ENCODE data around the gene UGDH.
"Not testable (repeated sequence)": the region's sequence is repeated elsewhere in the genome, so short reads cannot be mapped to it uniquely, and the experiment has no call there.

UGDH gene

DNA sequence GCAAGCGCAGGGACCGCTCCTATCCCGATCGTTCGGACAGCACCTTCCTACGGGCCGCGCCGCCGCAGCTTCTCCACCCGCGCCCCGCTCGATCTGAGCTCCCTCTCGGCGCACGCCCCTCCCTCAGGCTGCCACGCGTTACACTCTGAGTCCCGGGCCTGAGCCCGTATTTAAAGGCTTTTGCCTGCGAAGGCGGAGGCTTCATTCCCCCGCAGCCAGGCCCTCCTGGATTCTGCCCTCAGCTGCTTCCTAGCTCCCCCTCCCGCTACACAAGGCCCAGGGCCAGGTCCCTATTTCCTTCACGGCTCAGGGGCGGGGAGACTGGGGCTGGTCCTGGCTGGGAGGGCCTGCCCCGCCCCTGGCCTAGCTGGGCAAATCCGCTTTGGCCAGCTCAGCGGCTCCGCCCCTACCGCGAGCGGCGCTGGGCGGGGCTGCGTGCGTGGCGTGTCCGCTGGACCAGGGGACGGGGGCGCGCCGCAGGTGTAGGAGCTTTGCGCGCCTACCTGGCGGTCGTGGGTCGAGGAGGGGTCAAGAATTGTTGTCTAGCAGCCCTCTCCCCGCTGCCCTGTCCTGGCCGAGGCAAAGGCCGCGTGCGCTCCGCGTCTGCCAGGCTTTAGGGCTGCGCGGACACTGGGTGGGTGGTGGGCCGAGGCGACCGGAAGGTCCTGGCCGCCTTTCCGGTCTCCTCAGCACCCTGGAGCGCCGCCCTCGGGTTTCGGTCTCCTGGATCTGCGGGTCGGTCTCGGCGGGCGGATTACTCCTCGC is at the start of gene UGDH:
TSS of gene UGDH (minus strand) at position 144 of the 765 bp plus-strand sequence. CDS start 5,927 bp downstream, outside the sequence.
- peak; percentile 96 for DNase-seq

- no peak for DNase-seq
Measured at GRCh38 chr4:39574946-39575345, 47.7 kb upstream of the UGDH start.

GRCh38 chr4:39571504-39571903 is 44.3 kb upstream of the UGDH start:
- DNase-seq, result no peak

DNA sequence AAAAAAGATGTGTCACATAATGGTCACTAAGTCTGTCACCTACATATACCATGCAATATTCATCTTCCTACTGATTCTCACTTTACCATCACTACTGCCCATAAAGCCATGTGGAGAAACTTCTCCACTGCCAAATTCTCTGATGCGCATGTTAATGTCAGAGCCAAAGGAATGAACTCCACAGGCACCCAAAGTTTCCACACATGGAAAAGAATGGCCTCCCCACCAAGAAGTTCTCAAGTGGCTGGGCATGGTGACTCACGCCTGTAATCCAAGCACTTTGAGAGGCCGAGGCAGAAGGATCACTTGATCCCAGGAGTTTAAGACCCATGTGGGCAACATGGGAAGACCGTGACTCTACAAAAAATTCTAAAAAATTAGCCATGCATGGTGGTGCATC is 43.8 kb upstream of the UGDH start:
- DNase-seq, result no peak

DNA sequence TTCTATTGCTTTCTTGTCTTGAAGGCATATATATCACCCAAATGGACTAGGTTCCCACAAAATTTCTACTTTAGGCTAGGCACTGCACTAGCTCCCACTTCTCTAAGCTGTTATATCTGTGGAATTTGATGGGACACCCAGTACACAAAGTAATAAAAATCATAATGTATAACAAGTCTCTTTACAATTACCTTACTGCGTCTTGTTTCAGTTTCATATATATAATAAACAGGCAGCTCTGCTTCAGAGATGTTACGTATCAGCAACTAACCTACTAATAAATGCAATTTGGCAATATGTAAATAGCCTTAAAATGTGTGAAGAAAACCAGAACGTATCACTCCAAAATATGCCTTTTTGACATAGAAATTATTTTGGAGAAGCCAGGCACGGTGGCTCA is 42.0 kb upstream of the UGDH start:
- DNase-seq, result no peak

DNA sequence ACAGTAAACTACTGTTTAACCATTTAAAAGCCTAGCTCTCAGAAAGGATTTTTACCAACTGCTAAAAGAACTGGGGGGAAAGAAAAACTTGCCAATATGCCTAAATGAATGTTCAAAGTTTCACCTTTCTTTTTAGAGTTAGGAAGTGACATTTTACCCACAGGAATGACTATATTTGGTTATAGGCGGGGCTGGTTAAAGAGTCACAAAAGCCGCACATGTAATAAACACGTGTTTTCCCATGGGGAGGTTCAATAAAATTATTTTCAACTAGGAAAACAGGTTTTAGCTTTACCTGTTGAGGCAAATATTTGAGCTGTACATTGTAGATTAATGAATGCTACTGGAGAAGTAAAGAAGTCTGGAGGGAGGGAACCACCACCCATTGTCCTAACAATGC is 41.6 kb upstream of the UGDH start:
- no peak for DNase-seq

DNA sequence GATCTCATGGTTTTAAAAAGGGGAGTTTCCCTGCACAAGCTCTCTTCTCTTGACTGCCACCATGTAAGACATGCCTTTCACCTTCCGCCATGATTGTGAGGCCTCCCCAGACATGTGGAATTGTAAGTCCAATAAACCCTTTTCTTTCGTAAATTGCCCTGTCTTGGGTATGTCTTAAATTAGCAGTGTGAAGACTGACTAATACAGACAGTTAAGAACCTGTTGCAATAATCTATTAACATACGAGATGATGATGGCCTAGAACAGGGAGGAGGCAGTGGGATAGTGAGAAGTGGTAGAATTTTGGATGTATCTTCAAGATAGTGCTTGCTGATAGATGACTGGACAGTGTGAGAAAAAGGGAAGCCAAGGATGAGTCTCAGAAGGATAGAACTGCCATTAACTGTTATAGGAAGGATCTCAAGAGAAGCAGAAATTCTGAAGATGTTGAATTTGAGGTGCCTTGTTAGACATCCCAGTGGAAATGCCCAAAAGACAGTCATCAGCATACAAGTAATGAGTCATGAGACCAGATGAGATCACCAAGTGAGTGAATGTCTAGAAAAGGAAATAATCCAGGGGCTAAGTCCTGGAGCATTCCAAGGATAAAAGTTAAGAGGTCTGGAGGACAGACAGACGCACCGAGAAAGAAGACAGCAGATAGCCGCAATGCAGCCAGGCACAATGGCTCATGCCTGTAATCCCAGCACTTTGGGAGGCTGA is 38.8 kb upstream of the UGDH start:
- DNase-seq, result no peak

DNA sequence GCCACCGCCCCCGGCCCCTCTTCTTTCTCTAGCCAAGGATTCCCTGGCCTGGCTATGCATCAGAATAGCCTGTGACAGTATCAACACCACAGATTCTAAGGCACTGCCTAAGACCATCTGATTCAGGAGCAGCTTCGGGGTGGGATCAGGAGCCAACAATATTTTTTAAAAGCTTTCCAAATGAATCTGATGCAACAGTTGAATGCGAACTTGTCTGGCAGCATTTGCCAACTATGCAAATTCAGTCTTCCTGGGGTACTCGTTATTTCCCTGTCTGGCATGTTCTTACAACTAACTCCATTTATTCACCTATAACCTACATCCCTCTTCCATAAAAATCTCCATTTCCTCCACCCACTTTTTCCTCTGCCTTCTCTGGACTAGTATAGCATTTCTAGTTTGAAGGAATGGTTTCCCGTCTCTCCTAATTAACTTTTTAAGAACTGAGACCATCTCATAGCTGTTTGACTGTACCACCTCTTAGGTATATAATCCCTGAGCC is 36.2 kb upstream of the UGDH start:
- DNase-seq, result no peak

DNA sequence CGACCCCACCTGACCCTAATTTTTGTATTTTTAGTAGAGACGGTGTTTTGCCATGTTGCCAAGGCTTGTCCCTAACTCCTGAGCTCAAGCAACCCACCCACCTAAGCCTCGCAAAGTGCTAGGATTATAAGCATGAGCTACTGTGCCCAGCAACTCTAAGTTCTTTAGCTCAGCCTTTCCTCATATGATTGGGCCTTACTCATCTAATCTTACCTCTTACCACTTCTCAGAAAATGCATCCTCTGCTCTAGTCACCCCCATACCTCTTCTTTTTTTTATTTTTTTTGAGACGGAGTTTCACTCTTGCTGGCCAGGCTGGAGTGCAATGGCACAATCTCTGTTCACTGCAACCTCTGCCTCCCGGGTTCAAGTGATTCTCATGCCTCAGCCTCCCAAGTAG is 35.6 kb upstream of the UGDH start:
- no peak for DNase-seq

DNA sequence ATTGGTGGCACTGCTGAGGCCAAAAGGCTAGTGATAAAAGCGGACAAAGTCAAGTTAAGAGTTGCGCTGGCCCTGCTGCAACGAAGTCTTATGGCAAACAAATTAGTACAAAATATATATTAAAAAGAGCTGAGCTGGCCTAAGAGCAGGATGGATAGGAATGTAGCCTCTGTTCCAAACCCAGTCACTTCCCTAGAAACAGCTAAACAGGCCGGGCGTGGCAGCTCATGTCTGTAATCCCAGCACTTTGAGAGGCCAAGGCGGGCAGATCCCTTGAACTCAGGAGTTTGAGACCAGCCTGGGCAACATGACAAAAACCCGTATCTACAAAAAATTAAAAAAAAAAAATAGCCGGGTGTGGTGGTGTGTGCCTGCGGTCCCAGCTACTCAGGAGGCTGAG is 32.4 kb upstream of the UGDH start:
- DNase-seq, result no peak

GRCh38 chr4:39555472-39555871 is 28.2 kb upstream of the UGDH start:
- no peak for DNase-seq

DNA sequence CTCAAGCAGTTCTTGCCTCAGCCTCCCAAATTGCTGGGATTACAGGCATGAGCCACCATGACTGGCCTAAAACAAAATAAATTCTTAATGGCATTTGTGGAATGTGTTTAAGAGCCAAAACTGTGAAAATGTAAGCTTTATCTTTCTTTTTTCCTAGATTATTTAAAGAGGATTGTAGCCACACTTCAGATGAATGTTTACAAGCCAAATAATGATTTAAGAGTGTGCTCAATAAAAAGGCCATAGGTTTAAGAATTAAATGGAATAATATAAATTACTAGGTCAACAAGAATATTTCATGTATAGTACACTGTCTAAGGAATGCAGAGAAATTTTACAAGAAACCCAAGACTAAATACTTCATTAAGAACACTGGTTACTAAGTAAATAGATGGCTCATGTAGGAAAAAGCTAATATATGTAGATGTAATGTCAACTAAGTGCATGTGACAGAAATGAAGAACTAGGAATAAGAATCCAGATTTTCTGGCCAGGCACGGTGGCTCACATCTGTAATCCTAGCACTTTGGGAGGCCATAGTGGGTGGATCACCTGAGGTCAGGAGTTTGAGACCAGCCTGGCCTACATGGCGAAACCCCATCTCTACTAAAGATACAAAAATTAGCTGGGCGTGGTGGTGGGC is 21.3 kb upstream of the UGDH start:
- no peak for DNase-seq

DNA sequence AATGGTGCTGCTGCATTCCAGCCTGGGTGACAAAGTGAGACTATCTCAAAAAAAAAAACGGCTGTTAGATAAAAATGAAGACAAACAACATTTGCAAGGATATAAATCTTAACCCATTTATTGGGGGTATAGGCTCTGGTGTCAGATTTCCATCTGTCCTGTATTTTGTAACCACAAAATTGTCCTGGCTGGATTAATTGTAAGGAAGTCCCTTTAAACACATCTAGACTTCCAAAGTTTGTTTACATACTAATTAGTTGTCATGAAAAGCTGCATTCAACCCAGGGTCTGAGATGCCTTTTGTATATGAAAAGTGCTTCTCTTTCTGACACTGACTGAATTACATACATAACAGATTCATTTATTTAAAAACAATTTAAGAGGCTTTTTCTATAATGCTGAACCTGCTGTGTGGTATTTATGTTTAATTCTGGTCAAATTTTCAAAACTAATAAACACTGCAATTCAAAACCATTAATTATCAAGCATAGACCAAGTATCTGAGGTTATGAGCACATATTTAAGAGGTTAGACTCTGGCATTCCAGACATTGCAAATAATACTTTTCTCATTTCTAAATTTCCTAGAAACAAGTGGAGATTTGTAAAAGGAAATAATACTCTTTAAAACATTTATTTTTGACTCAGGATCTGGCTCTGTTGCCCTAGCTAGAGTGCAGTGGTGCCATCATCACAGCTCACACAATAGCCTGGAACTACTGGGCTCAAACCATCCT is 17.5 kb upstream of the UGDH start:
- no peak for DNase-seq

DNA sequence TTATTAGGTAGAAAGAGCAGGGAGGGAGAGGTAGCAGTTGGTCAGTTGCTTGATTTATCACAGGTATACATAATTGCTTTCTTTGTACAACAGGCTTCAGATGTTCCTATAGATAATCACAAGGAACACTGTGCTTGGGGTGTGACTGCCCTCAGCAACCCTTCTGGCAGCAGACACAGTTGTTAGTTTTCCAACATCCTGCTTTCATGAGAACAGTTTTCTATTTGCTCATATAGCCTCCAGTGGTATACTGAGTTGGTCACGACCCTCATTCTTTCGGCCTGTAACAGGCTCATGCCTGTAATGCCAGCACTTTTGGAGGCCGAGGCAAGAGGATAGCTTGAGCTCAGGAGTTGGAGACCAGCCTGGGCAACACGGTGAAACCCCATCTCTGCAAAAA is 16.8 kb upstream of the UGDH start:
- DNase-seq, result not testable (repeated sequence)

DNA sequence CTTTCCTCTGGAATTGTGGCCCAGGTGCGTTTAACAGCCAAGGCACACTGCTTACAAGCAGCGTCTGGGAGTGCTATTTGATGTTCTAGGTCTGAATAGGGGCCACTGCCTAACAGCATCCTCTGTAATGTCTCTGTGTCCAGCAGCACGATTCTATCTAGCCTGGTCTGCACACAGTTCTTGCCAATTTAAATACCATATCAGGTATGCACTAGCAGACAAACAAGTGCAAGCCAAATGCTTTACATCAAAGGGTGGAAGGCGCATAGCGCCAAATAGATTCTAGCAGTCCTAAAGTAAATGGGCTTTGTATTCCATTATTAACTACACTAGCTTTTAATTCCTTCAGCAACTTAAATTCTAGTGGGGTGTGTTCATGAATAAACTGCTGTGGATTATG is 15.8 kb upstream of the UGDH start:
- DNase-seq, result no peak

DNA sequence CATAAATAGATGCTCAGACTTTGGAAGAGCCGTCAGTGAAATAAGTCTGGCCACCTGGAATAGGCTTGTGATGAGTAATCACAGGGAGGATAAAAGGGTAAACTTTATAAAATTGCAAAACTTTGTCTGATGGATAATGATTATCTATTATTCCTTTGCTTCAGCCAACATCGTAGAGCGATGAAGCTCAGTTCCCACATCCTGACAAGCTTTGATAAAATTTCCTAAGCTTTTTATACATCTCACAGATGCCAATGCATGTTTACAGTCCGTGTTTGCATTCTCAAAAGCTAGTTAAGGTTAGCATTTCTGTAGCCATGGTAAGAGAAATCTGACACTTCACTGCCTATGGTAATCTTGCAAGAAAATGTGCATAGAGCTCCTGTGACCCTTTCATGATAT is 15.4 kb upstream of the UGDH start:
- DNase-seq, result no peak

- DNase-seq, result no peak
Measured at GRCh38 chr4:39541987-39542610, 14.9 kb upstream of the UGDH start.

DNA sequence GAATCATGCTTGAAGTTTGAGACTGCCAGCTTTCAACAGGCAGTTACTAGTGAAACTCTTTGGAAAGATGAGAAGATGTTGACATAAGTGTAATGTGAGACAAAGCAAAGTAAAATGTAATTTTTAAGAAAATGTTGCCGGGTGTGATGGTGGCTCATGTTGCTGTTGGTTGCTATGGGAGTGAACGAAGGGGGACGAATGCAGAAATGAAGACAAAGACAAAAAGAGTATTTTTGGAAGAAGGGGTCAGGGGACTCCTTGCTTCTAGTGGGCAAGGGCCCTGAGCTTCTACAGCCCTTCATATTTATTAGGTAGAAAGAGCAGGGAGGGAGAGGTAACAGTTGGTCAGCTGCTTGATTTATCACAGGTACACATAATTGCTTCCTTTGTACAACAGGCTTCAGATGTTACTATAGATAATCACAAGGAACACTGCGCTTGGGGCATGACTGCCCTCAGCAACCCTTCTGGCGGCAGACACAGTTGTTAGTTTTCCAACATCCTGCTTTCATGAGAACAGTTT is 11.9 kb upstream of the UGDH start:
- DNase-seq, result no peak

DNA sequence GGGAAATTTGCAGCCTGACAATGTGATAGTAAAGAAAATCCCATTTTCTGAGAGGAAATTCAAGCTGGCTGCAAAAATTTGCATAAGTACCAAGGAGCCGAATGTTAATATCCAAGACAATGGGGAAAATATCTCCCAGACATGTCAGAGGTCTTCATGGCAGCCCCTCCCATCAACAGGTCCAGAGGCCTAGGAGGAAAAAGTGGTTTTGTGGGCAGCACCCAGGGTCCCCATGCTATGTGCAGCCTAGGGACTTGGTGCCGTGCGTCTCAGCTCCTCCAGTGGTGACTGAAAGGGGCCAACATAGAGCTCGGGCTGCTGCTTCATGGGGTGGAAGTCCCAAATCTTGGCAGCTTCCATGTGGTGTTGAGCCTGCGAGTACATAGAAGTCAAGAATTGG is 6.3 kb upstream of the UGDH start:
- DNase-seq, result no peak

GRCh38 chr4:39532237-39532636 is 5.0 kb upstream of the UGDH start:
- not testable (repeated sequence) for DNase-seq

DNA sequence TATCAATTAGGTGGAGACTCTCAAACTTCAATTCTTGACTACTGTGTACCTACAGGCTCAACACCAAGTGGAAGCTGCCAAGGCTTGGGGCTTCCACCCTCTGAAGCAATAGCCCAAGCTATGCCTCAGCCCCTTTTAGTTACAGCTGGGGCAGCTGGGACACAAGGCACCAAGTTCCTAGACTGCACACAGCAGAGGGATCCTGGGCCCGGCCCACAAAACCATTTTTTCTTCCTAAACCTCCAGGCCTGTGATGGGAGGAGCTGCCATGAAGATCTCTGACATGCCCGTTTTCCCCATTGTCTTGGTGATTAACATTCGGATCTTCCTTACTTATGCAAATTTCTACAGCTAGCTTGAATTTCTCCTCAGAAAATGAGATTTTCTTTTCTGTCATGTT is 3.4 kb upstream of the UGDH start:
- no peak for DNase-seq

DNA sequence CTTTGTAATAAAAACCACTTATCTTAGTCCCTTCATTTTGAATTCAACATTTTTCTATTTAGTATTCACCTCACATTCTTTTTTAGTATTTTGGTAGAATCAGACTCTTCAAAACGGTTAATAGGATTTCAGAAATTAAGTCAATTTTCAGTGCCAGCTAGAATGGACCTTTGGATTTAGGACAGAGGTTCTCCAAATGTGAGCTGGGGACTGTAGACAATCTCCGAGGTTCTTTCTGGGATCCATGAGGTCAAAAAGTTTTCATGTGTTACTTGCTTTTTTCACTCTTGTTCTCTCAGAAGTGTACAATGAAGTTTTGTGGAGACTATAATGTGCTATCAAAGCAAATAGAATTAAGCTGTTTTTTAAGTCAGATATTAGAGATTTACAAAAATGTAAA is 2.3 kb upstream of the UGDH start:
- no peak for DNase-seq
